AG08396 (cell line): Measurements from ENCODE around the gene PPP3CA.
A peak's percentile ranks its signal among the peaks of the same experiment; 100 is the strongest.

Experiments
- DNase-seq: peaks from one replicate; pipeline ENCODE4 v3.0.0; 2012; ENCODE audit warnings: low spot score, mixed read lengths

The PPP3CA gene

GRCh38 chr4:101288365-101289145 lies 58.8 kb downstream of the PPP3CA start:
- DNase-seq, result no peak

- no peak for DNase-seq
Observed at GRCh38 chr4:101287324-101287723, 60.0 kb downstream of the PPP3CA start.

GRCh38 chr4:101286663-101287062 lies 60.7 kb downstream of the PPP3CA start:
- no peak for DNase-seq

- no peak for DNase-seq
Observed at GRCh38 chr4:101285985-101286384, 61.3 kb downstream of the PPP3CA start.

GRCh38 chr4:101284546-101284945 lies 62.8 kb downstream of the PPP3CA start:
- no peak for DNase-seq

GRCh38 chr4:101283434-101283833 lies 63.9 kb downstream of the PPP3CA start:
- no peak for DNase-seq

- DNase-seq, result no peak
Observed at GRCh38 chr4:101282076-101282844, 65.1 kb downstream of the PPP3CA start.

- no peak for DNase-seq
Observed at GRCh38 chr4:101280866-101281600, 66.3 kb downstream of the PPP3CA start.

GRCh38 chr4:101279377-101279871 lies 67.9 kb downstream of the PPP3CA start:
- DNase-seq, result peak; percentile 57

- DNase-seq, result peak; percentile 16
Observed at GRCh38 chr4:101277671-101278070, 69.7 kb downstream of the PPP3CA start.

- no peak for DNase-seq
Observed at GRCh38 chr4:101276661-101277060, 70.7 kb downstream of the PPP3CA start.

GRCh38 chr4:101274888-101275752 lies 72.2 kb downstream of the PPP3CA start:
- no peak for DNase-seq

- no peak for DNase-seq
Observed at GRCh38 chr4:101271516-101271915, 75.8 kb downstream of the PPP3CA start.

- DNase-seq, result no peak
Observed at GRCh38 chr4:101269682-101270081, 77.6 kb downstream of the PPP3CA start.

- DNase-seq, result no peak
Observed at GRCh38 chr4:101265816-101266172, 81.5 kb downstream of the PPP3CA start.

- DNase-seq, result no peak
Observed at GRCh38 chr4:101264993-101265815, 82.1 kb downstream of the PPP3CA start.

- no peak for DNase-seq
Observed at GRCh38 chr4:101264512-101264911, 82.8 kb downstream of the PPP3CA start.

GRCh38 chr4:101262683-101263082 lies 84.6 kb downstream of the PPP3CA start:
- no peak for DNase-seq

GRCh38 chr4:101259876-101260275 lies 87.5 kb downstream of the PPP3CA start:
- no peak for DNase-seq

GRCh38 chr4:101258883-101259282 lies 88.4 kb downstream of the PPP3CA start:
- no peak for DNase-seq

- DNase-seq, result no peak
Observed at GRCh38 chr4:101256222-101256621, 91.1 kb downstream of the PPP3CA start.
